Tibial nerve (tissue), 4 donors: Measurements from ENCODE around the gene MYB.

Experiments
- CTCF ChIP-seq, 5 experiments: fragments of 200-600 bp in 3 of 5; fragments of 450-650 bp in 2 of 5; sonication (generic) in 3 of 5; IDR thresholded peaks; one replicate each; pipeline ENCODE4 v1.5.1; 2016 to 2019; ENCODE audit warnings: antibody characterized with exemption in 5 of 5, mild to moderate bottlenecking in 3 of 5, moderate library complexity in 2 of 5
- EP300 ChIP-seq, 2 donors: sonication (generic); formaldehyde crosslinking; IDR thresholded peaks; one replicate each; pipeline ENCODE4 v1.6.1; 2017; ENCODE audit warnings: antibody characterized with exemption in 2 of 2, mild to moderate bottlenecking in 1 of 2
- POLR2A ChIP-seq, 2 donors: fragments of 450-650 bp; IDR thresholded peaks; one replicate each; pipeline ENCODE4 v1.6.1; 2017; ENCODE audit warnings: antibody characterized with exemption in 2 of 2, mild to moderate bottlenecking in 2 of 2, moderate library complexity in 2 of 2

DNA sequence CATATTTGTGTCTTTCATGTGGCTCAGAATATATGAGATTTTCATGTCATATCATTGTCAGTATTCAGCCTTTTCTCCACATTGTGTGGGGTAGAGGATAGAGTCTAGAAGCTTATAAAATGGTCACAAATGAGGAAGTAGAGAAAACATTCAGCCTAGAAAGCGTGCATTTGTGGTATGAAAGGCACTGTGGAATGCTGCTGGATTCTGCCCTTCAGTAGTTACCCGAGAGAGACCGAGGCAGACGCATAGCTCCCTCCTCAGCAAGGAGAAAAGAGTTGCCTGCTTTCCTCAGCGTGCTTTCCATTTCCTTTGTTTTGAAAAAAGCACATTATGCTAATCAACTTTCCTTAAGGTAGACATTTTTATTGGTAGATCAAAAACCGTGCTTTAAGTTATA lies 28.7 kb downstream of the MYB start:
- TF ChIP-seq CTCF (IDR thresholded peaks at IDR 0.05) (no peak), POLR2A (IDR thresholded peaks at IDR 0.05) (no peak), EP300 (IDR thresholded peaks at IDR 0.05) (no peak)
